ENCODE results near the gene CTPS2.

DNA sequence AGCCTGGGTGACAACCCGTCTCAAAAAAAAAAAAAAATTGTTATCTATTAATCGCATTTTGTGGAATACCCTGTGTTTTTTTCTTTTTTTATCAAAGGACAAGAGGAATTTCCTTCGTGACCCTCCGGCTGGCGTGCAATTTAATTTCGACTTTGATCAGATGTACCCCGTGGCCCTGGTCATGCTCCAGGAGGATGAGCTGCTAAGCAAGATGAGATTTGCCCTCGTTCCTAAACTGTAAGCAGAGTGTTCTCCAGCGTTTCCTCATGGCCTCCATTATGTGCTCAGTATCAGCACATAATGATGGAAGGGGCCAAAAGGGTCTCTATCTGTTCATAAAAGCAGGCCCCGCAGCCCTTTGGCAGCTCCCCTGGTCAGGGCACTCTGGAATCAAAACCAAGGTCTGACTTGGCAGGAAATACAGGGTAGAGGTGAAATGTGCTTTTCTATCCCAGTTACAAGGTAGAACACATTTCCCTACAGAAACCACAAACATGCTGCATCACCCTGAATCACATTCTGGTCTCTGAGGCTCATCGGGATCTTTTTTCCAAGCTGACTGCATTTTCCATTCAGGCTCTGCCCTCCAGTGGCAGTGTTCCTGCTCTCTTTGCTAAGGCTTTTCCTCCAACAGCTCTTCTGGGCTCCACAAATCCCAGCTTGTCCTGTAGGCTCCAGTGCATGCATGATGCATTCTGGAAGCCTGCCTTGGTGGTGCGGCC lies 31.3 kb upstream of the CTPS2 start:
- TF ChIP-seq POLR2A (IDR thresholded peaks at IDR 0.05) = no peak
- no peak for TF ChIP-seq CTCF (IDR thresholded peaks at IDR 0.05)
- no peak for TF ChIP-seq POLR2AphosphoS5 (IDR thresholded peaks at IDR 0.05)
- TF ChIP-seq EP300 (IDR thresholded peaks at IDR 0.05) = no peak

Data from stomach (tissue), 4 donors.